ENCODE data around the gene CAMTA1.

CAMTA1 gene

DNA sequence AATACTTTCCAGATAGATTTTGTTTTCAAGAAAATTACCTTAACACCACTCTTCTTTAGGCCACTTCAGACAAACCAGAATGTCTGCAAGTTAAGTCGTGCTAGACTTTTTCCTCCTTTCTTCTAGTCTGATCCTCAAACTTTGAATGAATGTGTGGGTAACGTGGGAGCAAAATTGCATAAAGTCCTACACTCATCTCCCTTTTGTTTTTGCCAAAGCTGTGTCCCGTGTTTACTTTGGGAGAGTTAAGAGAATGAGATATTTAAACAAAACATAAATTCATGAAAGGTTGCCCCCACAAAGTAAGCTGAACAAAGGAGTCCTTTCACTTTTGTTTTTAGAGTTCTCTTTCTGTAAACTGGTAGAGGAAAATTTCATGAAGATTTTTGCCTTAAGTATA, 969.0 kb downstream of the CAMTA1 start:
- DNase-seq (ENCODE audit: insufficient read length, low spot score) (no peak), FAIRE-seq (no peak)
- TF ChIP-seq, protein P1, sequence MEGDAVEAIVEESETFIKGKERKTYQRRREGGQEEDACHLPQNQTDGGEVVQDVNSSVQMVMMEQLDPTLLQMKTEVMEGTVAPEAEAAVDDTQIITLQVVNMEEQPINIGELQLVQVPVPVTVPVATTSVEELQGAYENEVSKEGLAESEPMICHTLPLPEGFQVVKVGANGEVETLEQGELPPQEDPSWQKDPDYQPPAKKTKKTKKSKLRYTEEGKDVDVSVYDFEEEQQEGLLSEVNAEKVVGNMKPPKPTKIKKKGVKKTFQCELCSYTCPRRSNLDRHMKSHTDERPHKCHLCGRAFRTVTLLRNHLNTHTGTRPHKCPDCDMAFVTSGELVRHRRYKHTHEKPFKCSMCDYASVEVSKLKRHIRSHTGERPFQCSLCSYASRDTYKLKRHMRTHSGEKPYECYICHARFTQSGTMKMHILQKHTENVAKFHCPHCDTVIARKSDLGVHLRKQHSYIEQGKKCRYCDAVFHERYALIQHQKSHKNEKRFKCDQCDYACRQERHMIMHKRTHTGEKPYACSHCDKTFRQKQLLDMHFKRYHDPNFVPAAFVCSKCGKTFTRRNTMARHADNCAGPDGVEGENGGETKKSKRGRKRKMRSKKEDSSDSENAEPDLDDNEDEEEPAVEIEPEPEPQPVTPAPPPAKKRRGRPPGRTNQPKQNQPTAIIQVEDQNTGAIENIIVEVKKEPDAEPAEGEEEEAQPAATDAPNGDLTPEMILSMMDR (IDR thresholded peaks at IDR 0.05; ENCODE audit: insufficient read depth, missing control alignments): no peak

DNA sequence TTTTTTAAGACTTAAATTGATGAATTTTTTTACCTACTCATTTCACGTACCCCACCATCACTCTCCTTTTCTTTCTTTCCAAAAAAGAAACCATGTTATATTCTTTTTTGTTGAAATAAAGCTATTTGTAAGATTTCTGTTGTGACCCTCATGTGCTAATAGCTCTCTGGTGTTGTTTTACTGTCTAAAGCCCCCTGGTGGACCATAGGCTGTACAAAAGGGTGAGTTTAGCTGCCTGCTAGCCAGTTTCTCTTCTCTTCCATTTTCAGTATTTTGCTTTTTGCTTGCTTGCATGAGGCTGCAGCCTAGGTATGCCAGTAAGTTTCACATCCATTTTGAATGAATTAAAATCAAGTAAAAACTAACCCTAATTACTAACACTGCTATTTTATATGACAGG, 970.2 kb downstream of the CAMTA1 start:
- FAIRE-seq (no peak), DNase-seq (ENCODE audit: insufficient read length, low spot score) (no peak)
- TF ChIP-seq, protein P1 (IDR thresholded peaks at IDR 0.05; ENCODE audit: insufficient read depth, missing control alignments): peak; percentile 23

DNA sequence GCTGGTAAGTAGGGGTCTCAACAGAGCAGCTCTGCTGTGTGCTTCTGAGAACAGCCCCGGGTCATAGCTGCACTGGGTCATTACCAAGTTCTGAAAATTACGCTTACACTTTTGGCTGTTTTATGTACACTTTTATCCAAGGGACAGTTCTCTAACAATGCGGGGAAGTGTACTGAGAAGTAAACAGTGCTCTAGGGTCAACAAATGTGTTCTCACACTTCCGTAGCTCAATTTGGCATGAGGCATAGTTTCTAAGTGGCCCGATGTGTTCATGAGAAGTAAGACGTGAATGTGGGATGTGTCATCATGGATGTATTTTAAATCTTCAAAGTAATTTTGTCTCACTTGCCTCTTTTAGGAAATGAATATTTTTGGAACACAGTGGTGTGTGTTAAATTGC, 975.0 kb downstream of the CAMTA1 start:
- FAIRE-seq (no peak), DNase-seq (ENCODE audit: insufficient read length, low spot score) (no peak)
- TF ChIP-seq, protein P1 (IDR thresholded peaks at IDR 0.05; ENCODE audit: insufficient read depth, missing control alignments): no peak

DNA sequence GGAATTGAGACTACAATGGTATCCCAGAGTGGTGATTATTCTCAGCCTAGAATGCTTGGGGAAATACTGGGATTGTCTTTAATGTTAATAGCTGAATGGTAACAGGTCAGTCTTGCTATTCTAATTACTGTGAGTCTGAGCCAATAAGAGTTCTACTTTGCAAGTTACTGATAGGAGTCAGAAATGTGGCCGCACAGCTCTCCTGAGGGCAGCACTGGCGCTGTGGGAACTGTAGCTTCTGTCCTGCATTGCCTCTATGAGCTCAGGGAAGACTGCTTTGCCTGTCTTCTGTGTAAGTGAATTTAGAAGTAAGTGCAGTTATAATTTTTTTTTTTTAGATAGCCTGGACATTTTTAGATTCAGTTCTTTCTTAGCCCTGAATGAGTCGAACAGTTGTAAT, 975.8 kb downstream of the CAMTA1 start:
- no peak for DNase-seq (ENCODE audit: insufficient read length, low spot score)
- no peak for FAIRE-seq
- TF ChIP-seq, protein P1 (IDR thresholded peaks at IDR 0.05; ENCODE audit: insufficient read depth, missing control alignments): no peak

DNA sequence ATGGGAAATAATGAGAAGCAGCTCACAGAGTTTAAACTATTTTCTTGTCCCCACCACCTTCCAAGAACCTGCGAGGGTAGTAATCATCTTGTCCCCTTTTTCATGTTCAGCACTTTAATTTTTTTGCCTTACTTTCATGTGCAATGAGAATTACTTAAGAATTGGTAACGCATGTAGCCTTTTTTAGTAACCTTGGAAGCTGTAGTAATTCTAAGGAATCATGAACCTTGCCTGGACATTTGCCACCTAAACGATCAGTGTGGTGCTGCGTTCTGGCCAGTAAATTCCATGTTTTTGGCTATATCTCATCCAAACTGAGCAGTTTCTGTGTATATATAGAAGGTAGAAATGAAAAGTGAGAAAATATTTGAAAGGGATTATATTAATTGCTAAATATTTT, 981.9 kb downstream of the CAMTA1 start:
- DNase-seq (ENCODE audit: insufficient read length, low spot score) (no peak), FAIRE-seq (no peak)
- TF ChIP-seq, protein P1 (IDR thresholded peaks at IDR 0.05; ENCODE audit: insufficient read depth, missing control alignments): no peak

DNA sequence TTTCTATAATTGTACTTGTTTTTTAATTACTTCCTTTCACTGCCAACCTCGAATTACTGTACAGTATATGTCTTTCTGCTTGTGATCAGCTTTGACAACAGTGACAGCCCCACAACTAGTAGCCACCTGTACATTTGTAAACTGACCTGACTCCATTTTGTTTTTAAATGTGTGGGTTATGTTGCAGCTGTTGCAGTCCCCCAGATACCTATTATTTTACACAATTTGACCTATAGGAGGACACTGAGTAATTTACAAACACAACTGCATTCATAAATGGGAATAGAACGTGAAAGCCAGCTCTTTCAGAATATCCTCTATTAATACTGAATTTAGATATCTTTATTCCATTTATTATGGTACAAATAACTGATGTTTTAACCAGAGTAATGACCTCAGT, 983.3 kb downstream of the CAMTA1 start:
- TF ChIP-seq, protein P1 (IDR thresholded peaks at IDR 0.05; ENCODE audit: insufficient read depth, missing control alignments): no peak
- DNase-seq (ENCODE audit: insufficient read length, low spot score): no peak
- no peak for FAIRE-seq

DNA sequence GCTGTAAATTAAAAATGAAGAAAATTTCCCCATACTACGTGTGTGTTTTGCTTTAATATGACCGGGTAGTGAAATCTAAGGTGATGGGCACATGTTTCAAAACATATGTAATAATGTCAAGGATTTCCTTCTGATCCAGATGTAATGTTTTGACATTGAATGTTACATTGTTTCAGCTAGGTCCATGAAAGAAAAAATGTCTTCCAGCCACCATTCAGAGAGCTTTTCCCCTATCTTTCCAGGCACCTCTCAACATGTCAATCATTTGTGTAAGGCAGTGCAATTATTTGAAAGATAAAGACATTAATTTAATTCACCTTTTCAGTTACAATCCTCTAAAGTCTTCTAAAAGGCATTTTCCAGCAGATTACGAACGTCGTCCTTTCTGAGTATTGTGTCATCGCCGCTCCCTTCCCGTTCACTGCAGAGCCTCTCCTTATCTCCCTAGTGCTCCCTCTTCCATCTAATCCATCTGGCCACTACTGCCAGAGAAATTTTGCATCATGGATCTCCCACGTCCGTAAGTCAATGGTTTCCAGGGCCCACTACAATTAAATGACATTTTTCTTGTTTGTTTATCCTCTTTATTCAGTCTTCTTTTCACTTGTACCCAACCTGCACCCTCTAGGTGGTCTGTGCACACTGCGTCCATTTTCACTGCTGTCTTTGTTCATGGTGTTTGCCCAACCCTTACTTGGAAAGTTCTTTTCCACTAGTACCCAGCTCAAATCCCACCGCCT, 984.6 kb downstream of the CAMTA1 start:
- TF ChIP-seq, protein P1 (IDR thresholded peaks at IDR 0.05; ENCODE audit: insufficient read depth, missing control alignments): no peak
- DNase-seq (ENCODE audit: insufficient read length, low spot score) (no peak), FAIRE-seq (no peak)
